ENCODE results near the gene ZNF215. TPM values are rescaled to one million over a fixed set of nuclear protein-coding genes. Genes with fewer than 3 reads are reported as not detected.

Gene ZNF215
- total RNA-seq, 2 donors from 2014 or later, result 9.9 to 10.2 TPM

- Histone ChIP-seq H3K27me3 (ENCODE audit: control insufficient read depth, insufficient read depth, low read length, poor library complexity, severe bottlenecking) (no peaks in the 10 kb centered on the region), H3K4me1 (ENCODE audit: control insufficient read depth, insufficient read depth, low read length) (no peaks in the 10 kb centered on the region), H3K4me3 (ENCODE audit: low read length) (no peak overlapping the region), H3K9me3 (ENCODE audit: control insufficient read depth, low read length) (no peaks in the 10 kb centered on the region), H3K27ac (ENCODE audit: low read depth, low read length) (no peak overlapping the region), H3K36me3 (ENCODE audit: control insufficient read depth, insufficient read depth, low read length) (no peaks in the 10 kb centered on the region), H3K9ac (ENCODE audit: extremely low read depth, low read length, poor library complexity, severe bottlenecking) (no peak overlapping the region)
- Mint-ChIP-seq H3K27me3 (ENCODE audit: insufficient read depth) (no peaks in the 10 kb centered on the region), H3K36me3 (ENCODE audit: low read depth) (peaks cover 22% of the 10 kb centered on the region), H3K4me1 (peaks cover 7% of the 10 kb centered on the region), H3K4me3 (no peak overlapping the region), H3K9me3 (no peaks in the 10 kb centered on the region), H3K27ac (no peak overlapping the region)
- DNase-seq, result no peak
- 97 to 100% methylated on average over 1 to 3 of the region's 3 CpGs for WGBS, 2 experiments (ENCODE audit: insufficient coverage in 1 of 2, insufficient read length in 1 of 2)
- no peak for TF ChIP-seq CTCF (conservative IDR thresholded peaks at IDR 0.05)
Measured at GRCh38 chr11:6931146-6931713, 5.0 kb downstream of the ZNF215 start.

- 91 to 93% methylated on average over 5 to 7 of the region's 7 CpGs for WGBS, 2 experiments (ENCODE audit: insufficient coverage in 1 of 2, insufficient read length in 1 of 2)
- Mint-ChIP-seq H3K36me3 (ENCODE audit: low read depth) (peaks cover 22% of the 10 kb centered on the region), H3K27me3 (ENCODE audit: insufficient read depth) (no peaks in the 10 kb centered on the region)
Measured at GRCh38 chr11:6932145-6932544, 5.9 kb downstream of the ZNF215 start.

GRCh38 chr11:6941970-6942369 lies 15.7 kb downstream of the ZNF215 start:
- no peak for DNase-seq
- H3K27ac ChIP-seq (ENCODE audit: low read depth, low read length), result no peak overlapping the region
- no peaks in the 10 kb centered on the region for H3K4me1 Mint-ChIP-seq
- no peaks in the 10 kb centered on the region for H3K4me1 ChIP-seq (ENCODE audit: control insufficient read depth, insufficient read depth, low read length)
- no peak overlapping the region for H3K4me3 ChIP-seq (ENCODE audit: low read length)
- no peak for TF ChIP-seq CTCF (conservative IDR thresholded peaks at IDR 0.05)
- H3K36me3 ChIP-seq (ENCODE audit: control insufficient read depth, insufficient read depth, low read length), result no peaks in the 10 kb centered on the region
- no peaks in the 10 kb centered on the region for H3K9me3 Mint-ChIP-seq
- H3K27ac Mint-ChIP-seq, result no peak overlapping the region
- peaks cover 20% of the 10 kb centered on the region for H3K36me3 Mint-ChIP-seq (ENCODE audit: low read depth)
- H3K4me3 Mint-ChIP-seq, result no peak overlapping the region
- no peaks in the 10 kb centered on the region for H3K27me3 ChIP-seq (ENCODE audit: control insufficient read depth, insufficient read depth, low read length, poor library complexity, severe bottlenecking)
- no peak overlapping the region for H3K9ac ChIP-seq (ENCODE audit: extremely low read depth, low read length, poor library complexity, severe bottlenecking)
- H3K9me3 ChIP-seq (ENCODE audit: control insufficient read depth, low read length), result no peaks in the 10 kb centered on the region
- no peaks in the 10 kb centered on the region for H3K27me3 Mint-ChIP-seq (ENCODE audit: insufficient read depth)

More at GRCh38 chr11:6932145-6932544, 5.9 kb downstream of the ZNF215 start:
- H3K9me3 ChIP-seq (ENCODE audit: control insufficient read depth, low read length), result no peaks in the 10 kb centered on the region
- H3K27ac ChIP-seq (ENCODE audit: low read depth, low read length), result no peak overlapping the region
- Mint-ChIP-seq H3K9me3 (no peaks in the 10 kb centered on the region), H3K4me1 (peaks cover 6% of the 10 kb centered on the region), H3K27ac (no peak overlapping the region), H3K4me3 (no peak overlapping the region)
- DNase-seq, result no peak
- no peaks in the 10 kb centered on the region for H3K36me3 ChIP-seq (ENCODE audit: control insufficient read depth, insufficient read depth, low read length)
- TF ChIP-seq CTCF (conservative IDR thresholded peaks at IDR 0.05), result no peak
- no peak overlapping the region for H3K9ac ChIP-seq (ENCODE audit: extremely low read depth, low read length, poor library complexity, severe bottlenecking)
- H3K27me3 ChIP-seq (ENCODE audit: control insufficient read depth, insufficient read depth, low read length, poor library complexity, severe bottlenecking), result no peaks in the 10 kb centered on the region
- H3K4me3 ChIP-seq (ENCODE audit: low read length), result no peak overlapping the region
- H3K4me1 ChIP-seq (ENCODE audit: control insufficient read depth, insufficient read depth, low read length), result no peaks in the 10 kb centered on the region

Data from endodermal cell (in vitro differentiated cells).